Astrocyte (in vitro differentiated cells and primary cell): ENCODE data around the gene SUGCT. TPM values are rescaled to one million over a fixed set of nuclear protein-coding genes. Genes with fewer than 3 reads are reported as not detected.
A peak's percentile ranks its signal among the peaks of the same experiment; 100 is the strongest.

Source experiments
- DNase-seq: peaks from one replicate; pipeline ENCODE4 v3.0.0-alpha.2; 2010; ENCODE audit warnings: low read depth
- FAIRE-seq: peaks from 2 replicates; lab custom pipeline; 2011; peaks lifted over from hg19 to GRCh38; lab: Jason Lieb, UNC
- H2AFZ ChIP-seq: 2 replicates; pipeline ENCODE4 v1.6.0; 2012; ENCODE audit warnings: low read depth, low read length, inconsistent platforms
- H3K27ac ChIP-seq: 2 replicates; pipeline ENCODE4 v1.5.1; 2011; ENCODE audit warnings: low read depth, low read length, inconsistent platforms
- H3K27me3 ChIP-seq: 2 replicates; pipeline ENCODE4 v1.6.0; 2011; ENCODE audit warnings: low read length, inconsistent platforms; ENCODE audit not compliant: insufficient read depth
- H3K36me3 ChIP-seq: 2 replicates; pipeline ENCODE4 v1.5.1; 2011; ENCODE audit warnings: low read length, inconsistent platforms; ENCODE audit not compliant: insufficient read depth
- H3K4me1 ChIP-seq: 2 replicates; pipeline ENCODE4 v1.5.1; 2011; ENCODE audit warnings: low read length, inconsistent platforms; ENCODE audit not compliant: insufficient read depth
- H3K4me2 ChIP-seq: 2 replicates; pipeline ENCODE4 v1.6.0; 2012; ENCODE audit warnings: low read length, inconsistent platforms
- H3K4me3 ChIP-seq: 2 replicates; pipeline ENCODE4 v1.5.1; 2011; ENCODE audit warnings: low read depth, mild to moderate bottlenecking, low read length, inconsistent platforms; ENCODE audit not compliant: insufficient read depth
- H3K79me2 ChIP-seq: 2 replicates; pipeline ENCODE4 v1.6.0; 2012; ENCODE audit warnings: mild to moderate bottlenecking, low read length, inconsistent platforms; ENCODE audit not compliant: insufficient read depth
- H3K9ac ChIP-seq: 2 replicates; pipeline ENCODE4 v1.6.0; 2012; ENCODE audit warnings: mild to moderate bottlenecking, low read length, inconsistent platforms
- H3K9me3 ChIP-seq: 2 replicates; pipeline ENCODE4 v1.5.1; 2012; ENCODE audit warnings: low read depth, mild to moderate bottlenecking, low read length, inconsistent platforms; ENCODE audit not compliant: insufficient read depth
- H4K20me1 ChIP-seq: 2 replicates; pipeline ENCODE4 v1.6.0; 2012; ENCODE audit warnings: low read length, inconsistent platforms; ENCODE audit not compliant: insufficient read depth
- H3K27ac Mint-ChIP-seq: one replicate; pipeline ENCODE4 v1.8.0; 2021; ENCODE audit warnings: mild to moderate bottlenecking, mixed read lengths; ENCODE audit not compliant: unreplicated experiment
- H3K27me3 Mint-ChIP-seq: one replicate; pipeline ENCODE4 v1.8.0; 2021; ENCODE audit warnings: low read depth, mixed read lengths; ENCODE audit not compliant: unreplicated experiment
- H3K36me3 Mint-ChIP-seq: one replicate; pipeline ENCODE4 v1.8.0; 2021; ENCODE audit warnings: low read depth, mixed read lengths; ENCODE audit not compliant: unreplicated experiment
- H3K4me1 Mint-ChIP-seq: one replicate; pipeline ENCODE4 v1.8.0; 2021; ENCODE audit warnings: low read depth, mixed read lengths; ENCODE audit not compliant: unreplicated experiment
- H3K4me3 Mint-ChIP-seq: one replicate; pipeline ENCODE4 v1.8.0; 2021; ENCODE audit warnings: mild to moderate bottlenecking, moderate library complexity, mixed read lengths; ENCODE audit not compliant: unreplicated experiment
- H3K9me3 Mint-ChIP-seq: one replicate; pipeline ENCODE4 v1.8.0; 2021; ENCODE audit warnings: mild to moderate bottlenecking, mixed read lengths; ENCODE audit not compliant: unreplicated experiment
- EZH2 ChIP-seq: IDR thresholded peaks from 2 replicates; pipeline ENCODE4 v1.6.1; 2012; ENCODE audit warnings: mild to moderate bottlenecking, low read length, inconsistent platforms; ENCODE audit not compliant: insufficient read depth
- total RNA-seq: library from RNA; stranded (reverse); gene quantifications from 2 replicates; pipeline ENCODE4 v1.2.1, GENCODE V29; 2021
- TF ChIP-seq, protein P1 (sequence below): IDR thresholded peaks from 2 replicates; pipeline ENCODE4 v1.5.1; 2011; ENCODE audit warnings: low read depth, mild to moderate bottlenecking, inconsistent platforms, low read length, moderate library complexity; ENCODE audit not compliant: insufficient read depth

The SUGCT gene
- total RNA-seq, 1 donor from 2014 or later = 15.5 TPM

DNA sequence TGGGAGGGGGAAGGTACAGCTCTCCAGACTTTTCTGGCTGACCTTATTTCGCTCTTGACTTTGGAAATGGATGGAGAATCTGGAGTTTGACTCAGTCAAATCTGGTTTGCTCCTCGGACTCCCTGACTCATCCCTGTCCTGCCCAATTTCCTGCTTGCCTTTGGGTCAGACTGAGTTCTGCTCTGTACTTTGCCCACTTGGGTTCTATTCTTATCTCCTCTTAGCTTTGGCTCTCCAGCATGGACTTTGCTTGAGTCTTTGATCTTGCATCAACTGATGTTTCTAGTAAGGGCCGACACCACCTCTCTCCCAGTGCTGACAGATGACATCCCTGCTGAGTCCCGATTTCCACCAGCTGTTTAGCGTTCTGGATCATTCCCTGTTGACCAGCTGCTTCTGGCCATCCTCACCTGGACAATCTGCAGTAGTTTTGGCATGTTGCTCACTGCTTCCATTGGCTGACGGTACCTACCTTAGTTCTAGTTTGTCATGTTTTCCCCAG is 335.3 kb downstream of the SUGCT start:
- peak overlapping the region; percentile 20 for H2AFZ ChIP-seq
- no peaks in the 10 kb centered on the region for H3K79me2 ChIP-seq
- Mint-ChIP-seq H3K4me1 (peaks cover 29% of the 10 kb centered on the region), H3K9me3 (peaks cover 3% of the 10 kb centered on the region), H3K4me3 (no peak overlapping the region), H3K27me3 (no peaks in the 10 kb centered on the region), H3K27ac (peak overlapping the region; percentile 79), H3K36me3 (no peaks in the 10 kb centered on the region)
- H3K9me3 ChIP-seq = no peaks in the 10 kb centered on the region
- peak overlapping the region; percentile 80 for H3K9ac ChIP-seq
- DNase-seq (peak; percentile 74), FAIRE-seq (peak; percentile 78)
- H3K4me3 ChIP-seq = peak overlapping the region; percentile 35
- peaks cover 17% of the 10 kb centered on the region for H3K4me1 ChIP-seq
- H4K20me1 ChIP-seq = no peaks in the 10 kb centered on the region
- no peak for TF ChIP-seq EZH2
- no peaks in the 10 kb centered on the region for H3K36me3 ChIP-seq
- H3K27ac ChIP-seq = peak overlapping the region; percentile 96
- H3K4me2 ChIP-seq = peak overlapping the region; percentile 79
- no peaks in the 10 kb centered on the region for H3K27me3 ChIP-seq

DNA sequence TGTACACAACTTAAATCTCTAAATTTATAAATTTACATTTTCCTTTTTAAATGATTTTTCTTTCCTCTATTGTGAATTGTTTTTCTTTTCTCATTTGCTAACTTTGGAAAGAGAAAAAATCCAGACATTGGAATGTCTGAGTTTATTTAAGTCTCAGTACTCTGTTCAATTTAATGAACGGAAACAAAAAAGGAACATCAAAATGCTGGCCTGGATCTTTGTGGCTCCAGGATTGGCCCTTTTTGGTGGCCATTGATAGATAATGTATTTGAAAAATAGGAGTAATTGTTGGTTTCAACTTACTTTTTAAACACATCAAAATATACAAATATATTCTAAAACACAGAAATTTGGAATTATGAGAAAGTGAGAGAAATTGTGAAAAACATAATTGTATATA is 336.0 kb downstream of the SUGCT start:
- peak; percentile 62 for DNase-seq
- H3K4me3 Mint-ChIP-seq = no peak overlapping the region
- peak overlapping the region; percentile 80 for H3K9ac ChIP-seq

DNA sequence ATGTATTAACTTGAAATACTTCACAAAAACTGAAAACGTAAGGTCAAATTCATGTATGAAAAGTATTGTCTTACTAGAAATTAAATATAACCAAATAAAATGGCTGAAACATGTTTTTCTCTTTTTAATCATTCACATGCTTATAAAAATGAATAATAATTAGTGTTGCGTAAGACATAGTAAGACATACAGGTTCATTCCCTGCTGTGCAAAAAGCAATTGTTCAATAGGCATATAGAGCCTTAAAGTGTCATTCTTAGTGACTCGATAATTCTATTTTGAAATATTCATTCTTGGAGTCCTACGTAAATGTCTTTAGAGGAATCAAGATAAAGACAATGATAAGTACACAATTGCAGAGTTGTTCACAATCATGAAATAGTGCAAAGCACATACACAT is 337.1 kb downstream of the SUGCT start:
- Histone ChIP-seq H3K9me3 (no peaks in the 10 kb centered on the region), H2AFZ (no peak overlapping the region), H3K4me3 (no peak overlapping the region), H3K36me3 (no peaks in the 10 kb centered on the region), H3K27me3 (no peaks in the 10 kb centered on the region), H3K27ac (peak overlapping the region; percentile 16), H3K4me2 (no peak overlapping the region), H3K79me2 (no peaks in the 10 kb centered on the region), H4K20me1 (no peaks in the 10 kb centered on the region), H3K9ac (no peak overlapping the region), H3K4me1 (peaks cover 17% of the 10 kb centered on the region)
- Mint-ChIP-seq H3K27ac (no peak overlapping the region), H3K36me3 (no peaks in the 10 kb centered on the region), H3K27me3 (no peaks in the 10 kb centered on the region), H3K4me1 (peaks cover 33% of the 10 kb centered on the region), H3K4me3 (no peak overlapping the region), H3K9me3 (peaks cover 3% of the 10 kb centered on the region)
- no peak for DNase-seq
- no peak for FAIRE-seq
- TF ChIP-seq EZH2 = no peak
- TF ChIP-seq, protein P1, sequence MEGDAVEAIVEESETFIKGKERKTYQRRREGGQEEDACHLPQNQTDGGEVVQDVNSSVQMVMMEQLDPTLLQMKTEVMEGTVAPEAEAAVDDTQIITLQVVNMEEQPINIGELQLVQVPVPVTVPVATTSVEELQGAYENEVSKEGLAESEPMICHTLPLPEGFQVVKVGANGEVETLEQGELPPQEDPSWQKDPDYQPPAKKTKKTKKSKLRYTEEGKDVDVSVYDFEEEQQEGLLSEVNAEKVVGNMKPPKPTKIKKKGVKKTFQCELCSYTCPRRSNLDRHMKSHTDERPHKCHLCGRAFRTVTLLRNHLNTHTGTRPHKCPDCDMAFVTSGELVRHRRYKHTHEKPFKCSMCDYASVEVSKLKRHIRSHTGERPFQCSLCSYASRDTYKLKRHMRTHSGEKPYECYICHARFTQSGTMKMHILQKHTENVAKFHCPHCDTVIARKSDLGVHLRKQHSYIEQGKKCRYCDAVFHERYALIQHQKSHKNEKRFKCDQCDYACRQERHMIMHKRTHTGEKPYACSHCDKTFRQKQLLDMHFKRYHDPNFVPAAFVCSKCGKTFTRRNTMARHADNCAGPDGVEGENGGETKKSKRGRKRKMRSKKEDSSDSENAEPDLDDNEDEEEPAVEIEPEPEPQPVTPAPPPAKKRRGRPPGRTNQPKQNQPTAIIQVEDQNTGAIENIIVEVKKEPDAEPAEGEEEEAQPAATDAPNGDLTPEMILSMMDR = no peak

More for the DNA sequence above, 336.0 kb downstream of the SUGCT start:
- no peaks in the 10 kb centered on the region for H4K20me1 ChIP-seq
- H3K4me1 ChIP-seq = peaks cover 17% of the 10 kb centered on the region
- Mint-ChIP-seq H3K27me3 (no peaks in the 10 kb centered on the region), H3K4me1 (peaks cover 33% of the 10 kb centered on the region), H3K27ac (peak overlapping the region; percentile 79), H3K36me3 (no peaks in the 10 kb centered on the region), H3K9me3 (peaks cover 3% of the 10 kb centered on the region)
- H3K27me3 ChIP-seq = no peaks in the 10 kb centered on the region
- no peaks in the 10 kb centered on the region for H3K79me2 ChIP-seq
- peak overlapping the region; percentile 79 for H3K4me2 ChIP-seq
- no peak for TF ChIP-seq EZH2
- TF ChIP-seq, protein P1 = no peak
- no peak overlapping the region for H2AFZ ChIP-seq
- no peak for FAIRE-seq
- H3K27ac ChIP-seq = peak overlapping the region; percentile 96
- no peaks in the 10 kb centered on the region for H3K36me3 ChIP-seq
- H3K9me3 ChIP-seq = no peaks in the 10 kb centered on the region
- peak overlapping the region; percentile 35 for H3K4me3 ChIP-seq
